ENCODE data around the gene IL1R2. TPM values are rescaled to one million over a fixed set of nuclear protein-coding genes. Genes with fewer than 3 reads are reported as not detected.

IL1R2 gene
- total RNA-seq, 1 donor from 2014 or later = 0.34 TPM

GRCh38 chr2:102044235-102044896 lies 52.6 kb downstream of the IL1R2 start:
- no peak for DNase-seq

GRCh38 chr2:102044967-102045489 lies 53.3 kb downstream of the IL1R2 start:
- no peak for DNase-seq

- DNase-seq = no peak
Observed at GRCh38 chr2:102045697-102046096, 53.9 kb downstream of the IL1R2 start.

GRCh38 chr2:102046135-102046986 lies 54.6 kb downstream of the IL1R2 start:
- DNase-seq = peak; percentile 56

GRCh38 chr2:102048465-102048864 lies 56.7 kb downstream of the IL1R2 start:
- DNase-seq = peak; percentile 20

- DNase-seq = no peak
Observed at GRCh38 chr2:102049756-102050443, 58.1 kb downstream of the IL1R2 start.

- peak; percentile 88 for DNase-seq
Observed at GRCh38 chr2:102050854-102051391, 59.2 kb downstream of the IL1R2 start.

- no peak for DNase-seq
Observed at GRCh38 chr2:102051692-102052277, 60.0 kb downstream of the IL1R2 start.

GRCh38 chr2:102052365-102052764 lies 60.6 kb downstream of the IL1R2 start:
- DNase-seq = no peak

GRCh38 chr2:102053096-102053495 lies 61.3 kb downstream of the IL1R2 start:
- DNase-seq = no peak

GRCh38 chr2:102055346-102055990 lies 63.7 kb downstream of the IL1R2 start:
- DNase-seq = no peak

GRCh38 chr2:102056079-102056581 lies 64.4 kb downstream of the IL1R2 start:
- no peak for DNase-seq

GRCh38 chr2:102057502-102058292 lies 65.9 kb downstream of the IL1R2 start:
- DNase-seq = no peak

- DNase-seq = no peak
Observed at GRCh38 chr2:102058293-102058833, 66.6 kb downstream of the IL1R2 start.

- no peak for DNase-seq
Observed at GRCh38 chr2:102059151-102059550, 67.4 kb downstream of the IL1R2 start.

- DNase-seq = no peak
Observed at GRCh38 chr2:102060047-102060446, 68.3 kb downstream of the IL1R2 start.

GRCh38 chr2:102060792-102061191 lies 69.0 kb downstream of the IL1R2 start:
- no peak for DNase-seq

GRCh38 chr2:102061286-102061699 lies 69.5 kb downstream of the IL1R2 start:
- no peak for DNase-seq

GRCh38 chr2:102061962-102062795 lies 70.4 kb downstream of the IL1R2 start:
- DNase-seq = no peak

- DNase-seq = no peak
Observed at GRCh38 chr2:102062802-102063201, 71.0 kb downstream of the IL1R2 start.
